Measurements from ENCODE around the gene RUNX1.

Gene RUNX1

GRCh38 chr21:34881839-34882371 is 167.2 kb downstream of the RUNX1 start:
- peak overlapping the region; percentile 84 for H3K4me3 ChIP-seq (ENCODE audit: severe bottlenecking)
- no peaks in the 10 kb centered on the region for H3K27me3 ChIP-seq (ENCODE audit: insufficient read depth, poor library complexity, severe bottlenecking)
- H3K36me3 ChIP-seq (ENCODE audit: low read depth), result peaks cover 92% of the 10 kb centered on the region
- no peak for TF ChIP-seq CTCF (IDR thresholded peaks at IDR 0.05; ENCODE audit: poor library complexity, severe bottlenecking)
- no peaks in the 10 kb centered on the region for H3K9me3 ChIP-seq (ENCODE audit: severe bottlenecking)
- no peak for DNase-seq (ENCODE audit: low spot score)
- H3K27ac ChIP-seq (ENCODE audit: poor library complexity, severe bottlenecking), result peak overlapping the region; percentile 99
- peak; percentile 63 for ATAC-seq (ENCODE audit: low read depth)
- H3K4me1 ChIP-seq (ENCODE audit: insufficient read depth, poor library complexity, severe bottlenecking), result peaks cover 57% of the 10 kb centered on the region

GRCh38 chr21:34881421-34881820 is 167.7 kb downstream of the RUNX1 start:
- no peaks in the 10 kb centered on the region for H3K27me3 ChIP-seq (ENCODE audit: insufficient read depth, poor library complexity, severe bottlenecking)
- peak overlapping the region; percentile 99 for H3K27ac ChIP-seq (ENCODE audit: poor library complexity, severe bottlenecking)
- peak overlapping the region; percentile 10 for H3K4me3 ChIP-seq (ENCODE audit: severe bottlenecking)
- no peaks in the 10 kb centered on the region for H3K9me3 ChIP-seq (ENCODE audit: severe bottlenecking)
- DNase-seq (ENCODE audit: low spot score) (no peak), ATAC-seq (ENCODE audit: low read depth) (peak; percentile 20; the same call in 1 of the 3 replicates)
- TF ChIP-seq CTCF (IDR thresholded peaks at IDR 0.05; ENCODE audit: poor library complexity, severe bottlenecking), result no peak
- peaks cover 59% of the 10 kb centered on the region for H3K4me1 ChIP-seq (ENCODE audit: insufficient read depth, poor library complexity, severe bottlenecking)
- H3K36me3 ChIP-seq (ENCODE audit: low read depth), result peaks cover 96% of the 10 kb centered on the region

- no peak for DNase-seq (ENCODE audit: low spot score)
- Histone ChIP-seq H3K36me3 (ENCODE audit: low read depth) (peaks cover 96% of the 10 kb centered on the region), H3K4me1 (ENCODE audit: insufficient read depth, poor library complexity, severe bottlenecking) (peaks cover 68% of the 10 kb centered on the region), H3K4me3 (ENCODE audit: severe bottlenecking) (no peak overlapping the region), H3K27me3 (ENCODE audit: insufficient read depth, poor library complexity, severe bottlenecking) (no peaks in the 10 kb centered on the region), H3K27ac (ENCODE audit: poor library complexity, severe bottlenecking) (peak overlapping the region; percentile 99), H3K9me3 (ENCODE audit: severe bottlenecking) (no peaks in the 10 kb centered on the region)
- TF ChIP-seq CTCF (IDR thresholded peaks at IDR 0.05; ENCODE audit: poor library complexity, severe bottlenecking), result no peak
- no peak for ATAC-seq (ENCODE audit: low read depth)
Measured at GRCh38 chr21:34880401-34880800, 168.7 kb downstream of the RUNX1 start.

GRCh38 chr21:34878940-34879339 is 170.2 kb downstream of the RUNX1 start:
- Histone ChIP-seq H3K27me3 (ENCODE audit: insufficient read depth, poor library complexity, severe bottlenecking) (no peaks in the 10 kb centered on the region), H3K27ac (ENCODE audit: poor library complexity, severe bottlenecking) (peak overlapping the region; percentile 99), H3K4me3 (ENCODE audit: severe bottlenecking) (no peak overlapping the region), H3K9me3 (ENCODE audit: severe bottlenecking) (no peaks in the 10 kb centered on the region), H3K4me1 (ENCODE audit: insufficient read depth, poor library complexity, severe bottlenecking) (peaks cover 70% of the 10 kb centered on the region), H3K36me3 (ENCODE audit: low read depth) (peaks cover 95% of the 10 kb centered on the region)
- no peak for TF ChIP-seq CTCF (IDR thresholded peaks at IDR 0.05; ENCODE audit: poor library complexity, severe bottlenecking)
- ATAC-seq (ENCODE audit: low read depth), result peak; percentile 26; the same call in 2 of the 3 replicates
- no peak for DNase-seq (ENCODE audit: low spot score)

GRCh38 chr21:34878501-34878900 is 170.6 kb downstream of the RUNX1 start:
- Histone ChIP-seq H3K4me3 (ENCODE audit: severe bottlenecking) (no peak overlapping the region), H3K27ac (ENCODE audit: poor library complexity, severe bottlenecking) (peak overlapping the region; percentile 99), H3K4me1 (ENCODE audit: insufficient read depth, poor library complexity, severe bottlenecking) (peaks cover 70% of the 10 kb centered on the region), H3K36me3 (ENCODE audit: low read depth) (peaks cover 95% of the 10 kb centered on the region), H3K27me3 (ENCODE audit: insufficient read depth, poor library complexity, severe bottlenecking) (no peaks in the 10 kb centered on the region), H3K9me3 (ENCODE audit: severe bottlenecking) (no peaks in the 10 kb centered on the region)
- TF ChIP-seq CTCF (IDR thresholded peaks at IDR 0.05; ENCODE audit: poor library complexity, severe bottlenecking), result no peak
- DNase-seq (ENCODE audit: low spot score) (no peak), ATAC-seq (ENCODE audit: low read depth) (peak; percentile 60)

All from RWPE2 (cell line).